ENCODE data around the gene ITPR2.

GRCh38 chr12:26358651-26359050 is 474.3 kb downstream of the ITPR2 start:
- TF ChIP-seq EZH2 (IDR thresholded peaks at IDR 0.05; ENCODE audit: insufficient read depth, poor library complexity, severe bottlenecking) (no peak), EZH2phosphoT487 (IDR thresholded peaks at IDR 0.05; ENCODE audit: insufficient read depth, low read depth) (no peak)
